Neural cell (in vitro differentiated cells): ENCODE measurements around the gene WNT6.

Experiments used
- EP300 ChIP-seq: fragments of 450-650 bp; conservative IDR thresholded peaks from 2 replicates; pipeline ENCODE4 v1.6.1; 2014; ENCODE audit warnings: antibody characterized with exemption, mild to moderate bottlenecking, moderate library complexity; ENCODE audit not compliant: poor library complexity, severe bottlenecking
- POLR2AphosphoS5 ChIP-seq: IDR thresholded peaks from 2 replicates; pipeline ENCODE4 v1.6.1; 2012
- TF ChIP-seq, protein P1 (sequence below): fragments of 450-650 bp; IDR thresholded peaks from 2 replicates; pipeline ENCODE4 v1.5.1; 2014; ENCODE audit warnings: antibody characterized with exemption, mild to moderate bottlenecking, moderate library complexity; ENCODE audit not compliant: poor library complexity, severe bottlenecking

- no peak for TF ChIP-seq POLR2AphosphoS5
- no peak for TF ChIP-seq EP300
- TF ChIP-seq, protein P1, sequence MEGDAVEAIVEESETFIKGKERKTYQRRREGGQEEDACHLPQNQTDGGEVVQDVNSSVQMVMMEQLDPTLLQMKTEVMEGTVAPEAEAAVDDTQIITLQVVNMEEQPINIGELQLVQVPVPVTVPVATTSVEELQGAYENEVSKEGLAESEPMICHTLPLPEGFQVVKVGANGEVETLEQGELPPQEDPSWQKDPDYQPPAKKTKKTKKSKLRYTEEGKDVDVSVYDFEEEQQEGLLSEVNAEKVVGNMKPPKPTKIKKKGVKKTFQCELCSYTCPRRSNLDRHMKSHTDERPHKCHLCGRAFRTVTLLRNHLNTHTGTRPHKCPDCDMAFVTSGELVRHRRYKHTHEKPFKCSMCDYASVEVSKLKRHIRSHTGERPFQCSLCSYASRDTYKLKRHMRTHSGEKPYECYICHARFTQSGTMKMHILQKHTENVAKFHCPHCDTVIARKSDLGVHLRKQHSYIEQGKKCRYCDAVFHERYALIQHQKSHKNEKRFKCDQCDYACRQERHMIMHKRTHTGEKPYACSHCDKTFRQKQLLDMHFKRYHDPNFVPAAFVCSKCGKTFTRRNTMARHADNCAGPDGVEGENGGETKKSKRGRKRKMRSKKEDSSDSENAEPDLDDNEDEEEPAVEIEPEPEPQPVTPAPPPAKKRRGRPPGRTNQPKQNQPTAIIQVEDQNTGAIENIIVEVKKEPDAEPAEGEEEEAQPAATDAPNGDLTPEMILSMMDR = no peak
Measured at GRCh38 chr2:218897394-218898108, 37.9 kb downstream of the WNT6 start.
